Left hindlimb (tissue), 1 donor: ENCODE data around the gene ADAMTS17.

ENCODE experiments used
- DNase-seq: peaks from one replicate; pipeline ENCODE4 v3.0.0-alpha.2; 2018

ADAMTS17 gene

DNA sequence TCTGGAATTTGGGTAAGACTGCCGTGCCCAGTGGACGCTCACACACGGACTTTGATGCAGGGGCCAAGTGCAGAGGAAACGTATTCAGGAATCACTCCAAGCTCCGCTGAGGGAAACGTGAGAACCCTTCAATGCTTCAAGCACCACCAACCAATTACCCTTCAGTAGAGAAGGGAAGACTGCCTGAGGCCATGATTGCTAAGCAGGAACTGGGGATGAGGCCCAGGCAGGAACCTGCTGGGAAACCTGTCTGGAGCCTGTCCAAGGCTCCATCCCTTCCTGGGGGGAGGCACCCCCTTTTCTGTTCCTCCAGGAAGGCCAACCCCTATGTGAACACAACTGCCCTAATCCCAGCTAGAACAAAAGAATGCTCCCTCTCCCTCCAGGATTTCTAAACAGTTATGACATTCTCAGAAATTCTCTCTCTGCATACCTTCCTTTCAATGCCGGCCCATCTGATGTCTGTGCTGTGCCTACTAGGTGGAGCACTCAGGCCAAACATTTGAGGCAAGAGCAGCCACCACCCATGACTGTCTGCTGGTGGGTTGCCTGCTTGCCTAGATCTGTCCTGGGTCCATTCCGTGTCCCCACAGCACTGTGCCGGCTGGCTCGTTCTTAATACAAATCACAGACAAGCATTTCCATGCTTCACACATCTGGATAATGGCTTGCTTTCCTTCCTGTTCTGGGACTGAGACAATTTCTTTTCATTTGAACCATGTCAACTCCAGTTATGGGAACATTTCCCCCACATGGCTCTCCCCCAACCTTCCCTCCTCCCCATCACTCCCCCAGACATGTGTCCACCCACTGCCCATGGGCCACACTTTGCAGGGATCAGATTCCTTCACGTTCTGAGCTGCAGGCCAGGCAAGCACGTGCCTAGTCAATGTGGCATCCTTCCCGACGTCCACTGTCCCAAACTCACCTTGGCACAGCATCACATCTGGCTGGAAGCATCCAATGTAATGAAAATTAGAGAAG lies 149.4 kb downstream of the ADAMTS17 start:
- DNase-seq = no peak

DNA sequence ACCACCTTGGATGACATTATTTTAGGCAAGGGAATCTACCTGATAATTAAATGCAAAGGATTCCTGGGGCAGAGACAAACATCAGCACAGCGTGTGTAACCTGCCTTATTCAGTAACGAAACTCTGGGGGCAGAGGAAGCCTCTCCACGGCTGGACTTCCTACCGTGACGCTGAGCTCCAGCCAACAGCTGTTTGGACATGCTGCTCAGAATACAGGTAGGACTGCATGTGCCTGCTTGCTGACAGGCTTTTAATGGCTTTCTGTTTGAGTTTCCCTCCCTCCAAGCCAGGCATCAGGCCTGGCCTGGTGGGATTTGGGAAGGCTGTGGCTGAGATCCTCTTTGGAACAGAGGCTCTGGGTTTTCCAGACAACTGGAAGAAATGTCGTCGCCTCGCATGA lies 150.6 kb downstream of the ADAMTS17 start:
- DNase-seq = no peak

DNA sequence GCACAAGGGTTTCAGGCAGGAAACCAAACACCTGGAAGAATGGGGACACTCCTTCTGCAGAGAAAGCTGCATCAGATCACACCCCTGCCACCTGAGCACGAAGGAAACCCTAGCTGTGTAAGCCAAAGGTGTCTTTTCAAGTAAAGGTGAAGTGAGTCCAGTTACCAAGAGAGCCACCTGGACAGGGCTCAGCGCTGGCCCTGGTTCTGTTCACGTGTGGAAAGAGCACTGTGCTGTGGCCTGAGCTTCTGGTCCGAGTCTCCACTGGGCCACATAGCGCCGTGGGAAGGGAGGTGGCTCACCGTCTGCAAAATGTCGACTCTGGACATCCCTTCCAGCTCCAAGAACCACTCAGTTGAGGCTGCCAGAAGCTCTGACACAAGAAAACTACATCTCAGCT lies 151.1 kb downstream of the ADAMTS17 start:
- DNase-seq = no peak

DNA sequence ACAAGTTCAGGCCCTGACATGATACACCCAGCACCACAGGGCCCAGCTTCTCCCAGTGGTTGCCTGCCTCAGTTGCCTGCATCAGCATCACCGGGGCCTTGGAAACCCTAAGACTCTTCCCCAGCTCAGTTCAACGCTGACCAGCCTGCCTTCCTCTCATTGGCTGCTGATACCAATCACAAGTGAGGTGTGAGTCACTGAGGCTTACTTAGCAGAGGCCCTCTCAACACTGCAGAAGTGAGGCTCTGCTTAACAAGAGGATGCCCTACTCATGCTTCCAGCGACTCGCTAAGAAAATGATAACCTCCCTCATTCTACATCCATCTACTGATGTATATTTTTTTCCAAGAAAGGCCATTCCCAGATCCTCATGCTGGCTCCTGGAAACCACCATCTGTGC lies 151.9 kb downstream of the ADAMTS17 start:
- no peak for DNase-seq

DNA sequence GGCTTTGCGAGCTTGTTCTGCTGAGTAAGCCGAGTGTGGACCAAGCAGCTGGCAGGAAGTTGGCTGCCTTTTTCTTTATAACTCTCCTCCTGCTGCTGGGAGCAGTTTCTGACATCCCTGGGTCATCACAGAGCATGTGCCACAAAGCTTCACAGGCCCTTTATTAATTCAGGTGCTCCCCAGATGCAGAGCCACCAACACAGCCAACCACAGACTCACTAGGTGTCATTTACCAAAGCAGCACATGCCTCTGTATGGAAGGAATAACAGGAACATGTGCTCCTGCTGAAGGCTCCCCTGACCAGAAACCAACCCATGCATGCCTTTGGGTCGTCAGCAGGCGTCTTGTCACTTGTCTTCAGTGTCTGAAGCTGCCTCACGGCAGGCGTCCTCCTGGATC lies 152.5 kb downstream of the ADAMTS17 start:
- no peak for DNase-seq

DNA sequence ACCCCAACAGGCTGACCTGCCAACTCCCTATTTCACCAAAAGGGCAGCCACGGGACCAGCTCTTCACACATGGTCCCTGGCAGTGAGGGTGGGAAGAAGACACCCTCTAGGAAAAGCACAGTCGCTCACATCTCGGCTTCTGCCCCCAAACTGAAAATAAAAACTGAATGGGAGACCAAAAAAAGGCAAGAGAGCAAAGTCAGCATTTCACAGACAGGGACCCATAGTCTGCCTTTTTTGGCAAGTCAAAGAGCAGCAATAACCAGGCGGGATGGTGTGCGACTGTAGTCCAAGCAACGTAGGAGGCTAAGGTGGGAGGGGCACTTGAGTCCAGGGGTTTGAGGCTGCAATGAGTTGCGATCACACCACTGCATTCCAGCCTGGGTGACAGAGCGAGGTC lies 154.1 kb downstream of the ADAMTS17 start:
- no peak for DNase-seq

DNA sequence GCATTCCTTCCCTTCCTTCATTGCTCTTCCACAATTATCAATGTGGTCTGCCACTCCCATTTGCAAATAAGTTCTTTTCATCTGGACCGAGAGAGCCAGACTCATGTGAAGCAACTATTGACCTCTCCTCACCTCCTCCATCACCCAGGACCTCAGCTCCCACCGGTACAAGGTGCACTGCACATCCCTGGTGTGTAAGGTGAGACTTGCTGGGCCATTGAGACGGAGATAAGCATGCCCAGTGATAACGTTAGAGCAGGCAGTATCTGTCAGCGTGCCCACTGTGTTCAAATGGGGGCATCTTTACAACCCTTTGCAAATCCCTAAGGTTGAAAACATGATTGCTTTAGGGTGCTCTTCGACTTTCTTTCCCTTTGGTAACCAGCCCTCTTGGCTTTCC lies 154.8 kb downstream of the ADAMTS17 start:
- no peak for DNase-seq

DNA sequence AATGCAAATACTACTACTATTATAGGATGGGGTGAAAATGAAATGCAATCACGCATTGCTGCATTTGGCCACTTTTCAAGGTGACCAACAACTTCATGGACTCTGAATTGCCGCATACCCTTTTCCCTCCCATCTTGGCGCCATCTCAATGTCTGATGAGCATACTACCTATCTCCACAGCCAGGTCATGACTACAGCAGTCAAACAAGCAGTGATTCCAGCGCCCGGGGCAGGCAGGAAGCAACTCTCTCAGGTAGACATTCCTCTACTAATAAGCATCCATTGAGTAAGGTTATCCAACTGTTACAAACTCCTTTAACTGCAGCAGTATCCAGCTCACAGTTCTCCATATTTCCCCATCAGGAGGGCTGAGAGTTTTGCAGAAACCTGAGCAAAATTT lies 155.4 kb downstream of the ADAMTS17 start:
- no peak for DNase-seq

DNA sequence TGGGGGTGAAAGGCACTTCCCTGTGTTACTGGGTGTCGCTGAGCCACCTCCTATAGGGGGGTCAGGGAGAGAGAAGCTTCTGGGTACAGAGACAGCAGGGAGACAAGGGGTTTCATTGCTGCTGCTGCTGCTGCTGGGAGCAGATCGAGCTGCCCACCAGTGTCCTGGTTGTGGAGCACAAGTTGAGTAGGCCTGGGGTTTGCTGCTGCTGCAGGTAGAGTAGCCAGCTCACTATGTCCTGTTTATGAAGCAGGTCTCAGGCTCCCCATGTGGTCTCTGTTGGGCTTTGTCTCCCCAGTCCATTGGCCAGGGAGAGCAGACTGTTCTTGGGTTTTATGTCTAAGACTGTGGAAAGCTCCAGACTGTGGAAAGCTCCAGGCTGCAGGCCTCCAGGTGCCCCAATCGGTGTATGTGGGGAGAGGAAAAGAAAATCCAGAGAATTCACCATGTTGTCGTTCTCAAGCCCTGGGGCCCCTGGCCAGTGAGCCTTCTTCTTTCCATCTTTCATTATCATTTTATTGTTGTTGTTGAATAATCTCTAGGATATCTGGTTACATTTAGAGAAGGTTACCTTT lies 157.8 kb downstream of the ADAMTS17 start:
- DNase-seq = no peak

DNA sequence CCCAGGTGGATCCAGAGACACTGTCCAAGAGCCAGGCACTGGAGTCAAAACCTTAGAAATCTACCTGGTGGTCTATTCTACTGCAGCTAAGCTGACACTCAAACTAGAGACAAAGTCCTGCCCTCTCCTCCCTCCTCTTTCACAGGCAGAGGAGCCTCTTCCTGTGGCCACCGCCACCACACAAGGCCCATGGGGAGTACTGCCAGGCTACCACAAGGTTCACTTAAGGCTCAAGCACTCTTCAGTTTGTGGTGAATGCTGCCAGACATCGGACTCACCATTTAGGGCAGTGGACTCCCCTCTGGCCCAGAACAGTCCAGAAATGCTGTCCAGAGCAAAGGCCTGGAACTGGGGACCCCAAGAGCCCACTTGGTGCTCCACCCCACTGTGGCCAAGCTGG lies 160.9 kb downstream of the ADAMTS17 start:
- no peak for DNase-seq

DNA sequence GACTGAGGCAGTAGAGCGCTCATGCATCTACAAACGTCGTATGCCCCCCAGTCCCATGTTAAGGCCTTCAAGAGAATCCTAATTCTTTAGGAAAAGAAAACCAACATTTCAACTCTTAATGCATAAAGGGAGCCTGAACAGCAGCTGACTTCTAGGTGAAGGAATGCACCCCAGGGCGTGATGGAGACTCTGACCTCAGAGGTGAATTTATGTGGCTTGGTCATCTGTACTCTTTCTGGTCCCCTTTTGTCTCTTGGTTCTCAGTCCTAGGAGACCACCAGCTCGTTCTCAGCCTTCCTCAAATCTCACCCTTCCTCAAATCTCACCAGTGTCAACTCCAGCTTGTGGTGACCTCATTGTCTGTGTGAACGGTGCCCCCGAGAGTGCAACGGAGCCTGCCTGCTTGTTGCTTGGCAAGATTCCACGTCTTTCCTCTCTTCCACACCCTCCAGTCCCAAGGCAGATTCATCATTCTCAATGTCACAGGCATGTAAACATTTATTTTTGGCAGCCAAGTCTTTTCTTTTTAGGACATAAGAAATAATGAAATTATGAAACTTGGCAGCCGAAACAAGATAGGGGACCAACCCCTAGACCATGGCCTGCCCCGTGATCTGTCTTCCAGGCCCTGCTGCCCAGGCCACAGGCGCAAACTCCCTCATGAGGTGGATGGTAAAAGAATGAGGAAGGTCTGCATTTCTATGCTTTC lies 166.2 kb downstream of the ADAMTS17 start:
- DNase-seq = no peak

DNA sequence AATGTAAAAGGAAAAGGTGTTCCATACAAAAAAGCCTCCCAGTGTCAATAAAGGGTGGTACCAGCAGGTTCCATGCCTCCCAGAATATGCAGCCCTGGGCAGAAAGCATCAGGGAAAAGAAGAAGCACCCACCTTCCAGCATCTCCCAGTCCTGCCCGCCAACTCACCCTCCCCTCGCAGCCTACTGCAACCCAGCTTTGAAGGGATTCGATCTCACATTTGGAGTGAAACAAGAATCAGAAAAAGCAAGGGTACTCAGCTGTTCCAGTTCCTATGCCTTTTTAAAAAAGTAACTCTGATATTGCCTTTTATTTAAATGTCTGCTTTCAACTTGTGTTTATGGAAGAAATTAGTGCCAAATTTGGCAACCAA lies 166.9 kb downstream of the ADAMTS17 start:
- no peak for DNase-seq

DNA sequence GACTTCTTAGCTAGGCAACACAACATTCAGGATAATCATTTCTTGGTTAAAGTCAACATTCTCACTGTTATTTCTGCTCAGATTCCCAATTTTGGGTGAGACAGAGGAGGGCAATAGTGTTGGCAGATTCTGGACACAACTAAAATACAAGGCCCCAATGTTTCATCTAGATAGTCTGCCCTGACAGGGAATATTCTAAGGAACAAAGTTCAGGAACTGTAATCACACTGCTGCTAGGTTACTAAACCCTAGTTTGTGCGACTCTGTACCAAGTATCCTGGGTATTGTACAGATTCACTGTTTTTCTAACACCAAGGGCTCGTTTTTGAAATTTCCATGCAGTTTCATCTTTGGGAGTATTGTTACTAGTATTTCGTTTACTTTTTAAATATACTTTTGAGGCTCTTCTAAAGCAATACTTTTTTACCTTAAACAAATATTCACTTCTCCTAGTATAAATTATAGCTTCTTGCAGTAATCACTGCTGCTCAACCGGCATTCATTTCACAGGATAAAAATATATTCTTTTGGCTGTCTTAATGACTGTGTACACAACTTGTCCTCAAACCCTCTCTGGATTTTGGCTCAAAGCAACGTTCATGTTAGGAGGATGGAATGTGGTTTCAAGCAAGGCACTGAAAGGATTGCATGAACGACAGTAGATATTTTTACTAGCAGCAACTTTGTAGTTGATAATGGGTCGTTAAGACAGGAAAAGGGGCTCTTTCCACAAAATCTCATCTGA lies 167.4 kb downstream of the ADAMTS17 start:
- DNase-seq = no peak

DNA sequence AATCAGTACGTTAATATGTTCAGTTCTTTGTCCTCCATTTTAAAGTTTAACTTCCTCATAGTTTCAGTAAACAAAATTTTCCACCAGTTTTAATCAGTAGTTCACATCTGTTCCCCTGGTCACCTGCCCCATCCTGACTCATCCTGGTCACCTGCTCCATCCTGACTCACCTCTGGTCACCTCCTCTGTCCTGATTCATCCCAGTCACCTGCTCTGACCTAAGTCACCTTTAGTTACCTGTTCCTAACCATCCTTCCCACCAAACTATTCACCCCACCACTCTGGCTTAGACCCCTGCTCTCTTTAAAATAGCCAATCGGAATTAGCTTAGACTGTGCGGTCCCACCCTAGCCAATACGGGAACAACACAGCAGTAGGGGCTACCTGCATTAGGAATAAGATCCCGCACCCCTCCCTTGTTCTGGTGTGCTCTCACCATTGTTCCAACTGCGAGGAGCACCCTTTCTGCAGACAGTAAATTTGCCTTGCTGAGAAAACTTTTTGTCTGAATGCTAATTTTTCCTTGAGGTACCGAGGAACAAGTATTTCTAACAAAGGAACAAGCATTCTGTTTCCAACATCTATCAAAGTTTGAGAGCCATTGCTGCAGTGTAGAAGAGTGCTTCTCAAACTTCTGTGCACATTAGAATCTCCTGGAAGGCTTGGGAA lies 169.3 kb downstream of the ADAMTS17 start:
- DNase-seq = no peak

DNA sequence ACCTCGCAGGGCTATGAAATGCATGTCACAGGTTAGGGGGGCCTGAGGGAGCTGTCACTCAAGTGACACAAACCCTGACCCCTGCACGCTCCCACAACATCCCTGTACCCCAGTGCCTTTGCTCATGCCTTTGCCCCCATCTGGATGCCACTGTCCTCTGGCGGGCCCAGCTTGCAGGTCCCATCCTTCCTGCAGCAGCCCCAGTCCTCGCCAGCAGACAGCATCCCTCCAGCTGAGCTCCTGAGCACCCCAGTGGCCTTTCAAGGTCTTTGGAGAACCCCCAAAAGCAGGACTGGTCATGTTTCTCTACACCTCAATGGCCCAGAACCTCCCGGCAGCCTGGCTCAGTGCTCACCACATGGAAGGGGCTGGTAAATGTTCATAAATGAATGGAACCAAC lies 170.4 kb downstream of the ADAMTS17 start:
- DNase-seq = no peak

DNA sequence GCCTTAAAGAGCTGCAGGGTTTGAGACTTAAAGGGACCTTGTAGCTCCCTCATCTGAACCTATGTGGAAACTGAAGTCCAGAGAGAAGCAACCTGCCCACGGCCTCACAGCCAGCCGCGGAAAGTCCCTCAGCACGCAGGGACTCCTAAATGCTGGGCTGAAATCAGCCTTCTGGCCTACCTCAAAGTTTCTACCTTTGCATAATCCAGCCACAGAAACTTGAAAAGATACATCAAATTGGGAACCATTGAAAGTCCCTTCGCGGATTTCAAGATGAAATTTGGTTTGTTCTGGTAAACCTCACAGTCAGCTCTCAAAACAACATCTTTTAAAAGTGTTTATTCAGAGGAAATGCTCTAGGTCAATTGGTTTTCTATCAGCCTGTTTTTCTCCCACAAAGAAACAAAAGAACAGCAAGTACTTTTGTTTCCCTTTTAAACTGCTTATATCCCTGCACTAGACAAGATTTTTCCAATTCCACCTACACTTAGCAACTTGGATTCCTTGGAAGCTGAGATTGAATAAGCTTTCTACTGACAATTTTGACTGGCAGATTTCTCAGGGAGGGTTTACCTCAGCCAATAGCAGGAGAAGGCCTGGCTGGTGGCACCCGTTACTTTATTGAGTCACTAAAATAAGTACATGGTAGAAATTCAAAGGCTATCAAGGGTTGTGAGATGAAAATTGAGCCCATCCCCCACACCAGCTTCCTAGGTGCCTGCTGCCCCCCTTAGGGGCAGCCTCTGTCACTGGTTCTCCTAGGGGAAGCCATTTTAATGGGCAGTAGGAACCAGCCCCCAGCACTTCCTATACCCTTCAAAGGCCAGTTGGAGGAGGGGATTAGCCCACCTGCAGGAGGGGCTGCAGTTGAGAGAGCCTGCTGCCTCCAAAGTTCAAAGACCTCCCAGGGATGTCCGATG lies 171.2 kb downstream of the ADAMTS17 start:
- DNase-seq = no peak

DNA sequence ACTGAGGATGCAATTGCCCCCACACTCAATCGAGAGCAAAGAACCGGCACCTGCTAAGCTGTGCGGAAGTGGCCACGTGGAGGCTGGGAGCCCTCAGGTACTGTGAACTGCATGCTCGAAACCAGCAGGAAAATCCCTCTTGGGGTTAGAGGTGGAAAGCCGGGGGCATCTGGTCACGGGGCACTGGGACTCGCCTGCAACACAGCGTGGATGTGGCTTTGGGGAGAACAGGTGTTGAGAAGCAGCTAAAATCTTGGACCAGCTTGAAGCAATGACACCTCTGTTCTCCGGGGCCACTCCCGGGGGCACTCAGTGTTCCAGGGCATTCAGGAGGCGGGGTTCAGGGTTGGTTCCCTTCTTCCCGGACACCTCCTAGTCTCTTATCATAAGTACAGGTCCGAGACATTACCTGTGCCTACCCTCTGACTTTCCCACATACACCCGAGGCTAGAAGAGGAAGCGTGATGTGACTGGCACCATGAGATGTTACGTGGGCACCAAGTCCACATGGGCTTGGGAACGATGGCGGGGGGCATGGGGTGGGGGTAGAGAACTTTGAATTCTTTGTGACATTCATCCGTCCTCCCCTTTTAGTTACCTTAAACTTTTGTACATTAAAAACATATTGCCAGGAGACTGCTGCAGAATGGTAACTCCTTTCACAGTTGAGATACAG lies 172.0 kb downstream of the ADAMTS17 start:
- no peak for DNase-seq

DNA sequence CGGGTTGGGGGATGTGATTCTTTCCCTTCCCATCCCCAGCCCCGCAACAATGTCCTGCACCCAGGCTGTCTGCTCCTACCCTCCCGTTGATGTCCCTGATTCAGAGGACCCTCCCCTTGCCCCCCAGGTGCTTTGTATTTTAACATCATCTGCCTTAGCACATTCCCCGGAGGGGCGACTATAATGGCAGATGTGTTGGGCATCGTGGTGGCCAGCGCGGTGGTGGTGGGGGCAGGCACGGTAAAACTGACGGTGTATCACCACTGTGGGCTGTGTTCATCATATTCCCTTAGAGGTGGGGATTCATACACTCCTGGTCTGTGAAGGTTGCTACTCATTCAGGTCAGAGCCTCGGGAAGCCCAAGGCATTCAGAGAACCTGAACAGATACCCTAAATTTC lies 173.0 kb downstream of the ADAMTS17 start:
- DNase-seq = no peak

DNA sequence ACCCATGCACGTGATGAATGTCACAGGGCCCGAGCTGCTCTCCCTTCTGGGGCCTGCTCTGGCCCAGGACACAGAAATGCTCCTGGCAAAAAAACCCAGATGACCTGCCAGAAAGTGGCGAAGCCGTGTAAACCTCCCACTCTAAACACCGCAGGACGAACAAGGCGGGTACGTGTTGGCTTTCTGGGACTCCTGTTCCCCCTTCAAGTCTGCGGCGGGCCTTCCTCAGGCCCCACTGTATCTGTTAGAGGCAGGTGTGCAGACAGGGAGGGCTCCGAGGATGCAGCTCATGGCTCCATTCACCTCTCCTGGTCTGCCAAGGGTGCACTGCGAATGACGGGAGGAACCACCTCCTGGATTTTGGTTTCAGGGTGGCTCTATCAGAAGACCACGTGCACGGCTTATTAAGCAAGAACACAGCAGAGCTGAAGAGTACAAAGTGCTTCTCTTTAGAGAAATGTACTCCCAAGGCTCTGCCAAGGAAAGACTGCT lies 173.8 kb downstream of the ADAMTS17 start:
- no peak for DNase-seq

DNA sequence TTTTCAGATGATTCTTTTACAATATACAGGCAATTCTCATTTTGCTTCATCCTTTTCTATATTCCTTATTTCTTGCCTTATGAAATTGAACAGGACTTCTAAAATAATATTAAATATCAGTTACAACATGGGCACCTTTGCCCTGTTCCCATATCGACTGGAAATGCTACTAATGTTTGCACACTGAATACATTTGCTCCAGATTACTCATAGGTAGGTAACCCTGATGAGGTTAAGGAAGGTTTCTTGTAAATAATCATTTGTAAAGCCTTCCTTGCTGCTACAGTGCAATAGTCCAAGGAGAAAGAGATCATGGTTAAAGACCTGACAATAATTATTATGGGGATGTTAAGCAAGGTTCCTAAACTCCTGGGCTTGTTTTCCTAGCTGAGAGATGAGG lies 175.5 kb downstream of the ADAMTS17 start:
- DNase-seq = no peak

DNA sequence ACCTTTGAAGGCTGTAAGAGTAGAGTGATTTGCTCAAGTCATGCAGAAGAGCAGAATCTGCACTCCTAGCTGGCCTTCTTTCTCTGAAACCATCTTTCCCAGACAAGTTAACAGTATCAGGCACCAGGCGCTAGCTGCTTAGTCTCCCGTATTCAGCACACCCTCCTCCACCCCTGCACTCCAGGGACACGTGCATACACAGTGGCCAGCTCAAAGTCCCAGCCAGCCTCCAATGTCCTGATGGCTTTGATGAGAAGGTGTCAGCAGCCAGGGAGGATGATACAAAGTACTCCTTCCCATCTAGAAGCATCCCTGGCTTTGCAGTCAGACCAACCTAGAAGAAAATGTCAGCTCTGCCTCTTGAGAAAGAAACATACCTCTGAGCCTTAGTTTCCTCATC lies 177.8 kb downstream of the ADAMTS17 start:
- DNase-seq = no peak
